Brain pericyte (primary cell): ENCODE results near the gene GAST.
"Not testable (repeated sequence)": the region's sequence is repeated elsewhere in the genome, so short reads cannot be mapped to it uniquely, and the experiment has no call there.

ENCODE experiments used
- DNase-seq: peaks from one replicate; pipeline ENCODE4 v3.0.0-alpha.2; 2012; ENCODE audit warnings: low read depth, low spot score

The GAST gene

GRCh38 chr17:41711669-41712400 is at the start of gene GAST:
TSS of gene GAST (plus strand) at chr17:41712331. CDS start at chr17:41715437, 3,106 bp downstream.
- no peak for DNase-seq

DNA sequence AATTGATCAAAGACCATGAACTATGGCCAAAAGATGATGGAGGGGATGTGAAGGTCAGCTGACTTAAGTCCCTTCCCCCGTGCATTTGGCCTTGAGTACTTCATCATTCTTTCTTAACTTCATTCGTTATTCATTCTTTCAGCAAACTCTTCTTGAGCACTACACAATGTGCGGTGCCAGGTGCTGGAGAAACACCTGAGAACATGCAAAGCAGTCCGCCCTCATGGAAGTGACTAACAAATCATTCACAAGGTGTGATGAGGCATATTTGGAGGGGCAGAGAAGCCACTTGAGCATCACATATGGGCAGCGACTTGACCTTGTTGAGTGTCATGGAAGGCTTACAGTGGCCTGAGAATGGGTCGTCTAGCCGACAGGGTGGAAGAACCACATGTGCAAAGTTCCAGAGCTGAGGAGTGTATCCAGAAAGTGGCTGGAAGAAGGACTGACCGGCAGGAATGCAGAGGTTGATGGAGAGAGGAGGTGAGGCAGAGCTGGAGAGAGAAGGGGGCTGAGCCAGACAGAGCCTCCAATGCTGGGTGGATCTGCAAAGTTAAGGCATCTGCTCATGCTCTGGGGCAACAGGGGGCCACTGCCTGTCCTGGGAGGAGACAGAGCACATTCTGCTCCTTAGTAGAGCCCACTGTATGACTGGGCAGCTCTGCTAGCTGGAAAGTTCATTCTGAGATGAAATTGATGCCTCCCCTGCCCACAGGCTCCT is 48.5 kb upstream of the GAST start:
- no peak for DNase-seq

- DNase-seq, result no peak
Observed at GRCh38 chr17:41664172-41664457, 48.0 kb upstream of the GAST start.

- DNase-seq, result no peak
Observed at GRCh38 chr17:41664587-41665565, 47.3 kb upstream of the GAST start.

DNA sequence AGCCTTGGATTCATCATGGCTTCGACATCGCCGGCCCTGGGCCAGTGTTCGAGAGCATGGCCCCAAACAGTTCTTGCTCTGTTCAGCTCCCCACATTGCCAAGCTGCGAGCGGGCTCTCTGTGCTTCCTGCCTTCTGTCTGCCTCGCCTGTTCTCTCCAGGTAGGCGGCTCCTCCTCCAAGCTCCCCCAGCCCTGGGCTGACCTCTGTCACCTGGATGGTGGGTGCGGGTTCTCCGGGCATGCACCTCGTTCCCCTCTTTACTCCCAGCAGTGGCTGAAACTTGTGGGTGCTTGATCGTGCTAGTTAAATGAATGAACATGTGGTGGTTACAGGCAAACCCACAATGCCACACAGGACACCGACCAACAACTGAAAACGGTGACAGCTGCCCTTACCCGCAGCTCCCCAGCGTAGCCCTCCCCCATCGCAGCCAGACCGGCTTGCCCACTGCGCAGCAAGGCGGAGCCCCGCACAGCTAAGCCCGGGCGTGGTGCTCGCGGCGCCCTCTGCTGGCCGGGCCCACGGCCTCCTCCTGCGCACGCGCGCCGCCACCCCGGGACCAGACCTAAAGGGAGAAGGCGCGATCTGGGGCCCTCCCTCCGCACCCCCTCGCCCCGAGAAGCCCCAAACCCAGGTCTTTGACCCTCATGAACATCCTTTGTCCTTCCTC is 46.4 kb upstream of the GAST start:
- DNase-seq, result no peak

- no peak for DNase-seq
Observed at GRCh38 chr17:41666237-41666641, 45.9 kb upstream of the GAST start.

- DNase-seq, result no peak
Observed at GRCh38 chr17:41666708-41667279, 45.3 kb upstream of the GAST start.

DNA sequence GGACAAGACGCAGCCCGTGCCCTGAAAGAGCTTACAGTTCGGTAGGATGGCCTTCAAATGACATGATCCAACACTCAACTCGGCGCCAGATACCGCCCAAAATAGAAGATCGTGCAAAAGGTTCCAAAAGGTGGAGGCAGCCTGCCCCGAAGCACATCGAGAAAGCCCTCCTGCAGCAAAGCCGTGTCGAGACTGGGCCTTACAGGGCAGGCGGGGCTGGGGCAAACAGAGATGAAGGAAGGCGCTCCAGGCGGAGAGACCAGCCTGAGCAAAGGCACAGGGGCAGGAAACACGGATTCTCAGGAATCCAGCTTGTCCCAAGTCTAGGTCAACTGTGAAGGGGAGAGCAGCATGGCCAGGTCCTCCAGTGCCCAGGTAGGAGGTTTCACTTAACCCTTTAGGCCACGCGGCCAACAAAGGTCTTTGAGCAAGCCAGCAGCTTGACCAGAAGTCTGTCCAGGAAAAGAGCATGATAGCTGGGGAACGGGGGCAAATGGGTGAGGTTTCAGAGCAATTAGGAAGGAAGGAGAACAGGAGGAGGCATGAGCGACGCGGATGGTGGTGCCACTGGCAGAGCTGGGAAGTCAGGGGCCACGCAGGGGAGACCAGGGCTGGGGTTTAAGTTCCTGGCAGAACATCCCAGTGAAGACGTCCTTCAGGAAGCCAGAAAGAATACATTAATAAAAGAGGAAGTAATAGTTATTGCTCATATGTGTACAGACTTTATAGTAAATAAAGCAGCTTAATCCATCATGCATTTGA is 44.7 kb upstream of the GAST start:
- DNase-seq, result no peak

DNA sequence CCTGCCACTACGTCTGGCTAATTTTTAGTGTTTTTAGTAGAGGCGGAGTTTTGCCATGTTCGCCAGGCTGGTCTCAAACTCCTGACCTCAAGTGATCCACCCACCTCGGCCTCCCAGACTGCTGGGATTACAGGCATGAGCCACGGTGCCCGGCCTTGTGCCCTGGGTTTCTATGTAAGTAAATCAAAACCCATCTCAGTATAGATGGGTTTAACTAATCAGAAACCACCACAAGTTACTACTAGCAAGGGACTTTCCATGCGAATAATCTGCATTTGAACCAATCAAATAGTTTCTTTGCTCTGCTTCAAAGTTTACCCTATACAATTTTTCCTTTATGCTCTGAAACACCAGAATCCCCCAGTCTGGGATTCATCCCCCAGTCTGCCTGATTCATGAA is 40.0 kb upstream of the GAST start:
- no peak for DNase-seq

- not testable (repeated sequence) for DNase-seq
Observed at GRCh38 chr17:41675157-41676057, 36.7 kb upstream of the GAST start.

- DNase-seq, result no peak
Observed at GRCh38 chr17:41676058-41676419, 36.1 kb upstream of the GAST start.

GRCh38 chr17:41678411-41678906 is 33.7 kb upstream of the GAST start:
- no peak for DNase-seq

DNA sequence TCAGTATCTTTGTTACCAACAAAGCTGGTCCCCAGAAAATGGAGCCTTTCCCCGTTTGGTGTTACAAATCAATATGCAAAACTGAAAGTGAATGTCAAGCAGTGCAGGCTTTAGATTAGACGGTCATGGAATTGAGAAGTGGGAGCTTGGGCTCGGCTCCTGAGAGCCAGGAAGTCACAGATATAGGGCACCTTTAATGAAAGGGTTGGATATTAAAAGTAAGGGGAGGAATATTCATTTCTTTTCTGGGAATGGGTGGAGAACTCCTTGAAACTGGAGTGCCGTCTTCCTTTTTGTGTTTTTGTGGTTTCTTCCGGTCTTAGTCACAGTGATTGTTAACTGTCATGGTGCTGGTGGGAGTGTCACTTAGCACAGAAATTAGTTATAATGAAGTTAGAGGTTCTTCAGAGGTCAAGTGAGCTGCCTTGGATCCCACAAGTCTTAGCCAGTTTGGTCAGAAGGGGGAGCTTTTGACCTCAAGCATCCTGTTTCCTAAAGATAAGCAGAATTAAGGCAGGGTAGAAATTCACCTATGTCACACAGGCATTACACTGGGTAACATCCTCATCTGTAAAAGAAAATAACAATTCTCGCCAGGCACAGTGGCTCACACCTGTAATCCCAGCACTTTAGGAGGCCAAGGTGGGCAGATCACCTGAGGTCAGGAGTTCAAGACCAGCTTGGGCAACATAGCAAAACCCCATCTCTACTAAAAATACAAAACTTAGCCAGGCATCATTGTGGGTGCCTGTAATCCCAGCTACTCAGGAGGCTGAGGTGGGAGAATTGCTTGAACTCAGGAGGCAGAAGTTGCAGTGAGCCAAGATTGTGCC is 33.0 kb upstream of the GAST start:
- no peak for DNase-seq

- DNase-seq, result no peak
Observed at GRCh38 chr17:41679740-41680425, 32.2 kb upstream of the GAST start.

GRCh38 chr17:41680426-41681040 is 31.6 kb upstream of the GAST start:
- DNase-seq, result no peak

GRCh38 chr17:41681776-41682175 is 30.4 kb upstream of the GAST start:
- no peak for DNase-seq

DNA sequence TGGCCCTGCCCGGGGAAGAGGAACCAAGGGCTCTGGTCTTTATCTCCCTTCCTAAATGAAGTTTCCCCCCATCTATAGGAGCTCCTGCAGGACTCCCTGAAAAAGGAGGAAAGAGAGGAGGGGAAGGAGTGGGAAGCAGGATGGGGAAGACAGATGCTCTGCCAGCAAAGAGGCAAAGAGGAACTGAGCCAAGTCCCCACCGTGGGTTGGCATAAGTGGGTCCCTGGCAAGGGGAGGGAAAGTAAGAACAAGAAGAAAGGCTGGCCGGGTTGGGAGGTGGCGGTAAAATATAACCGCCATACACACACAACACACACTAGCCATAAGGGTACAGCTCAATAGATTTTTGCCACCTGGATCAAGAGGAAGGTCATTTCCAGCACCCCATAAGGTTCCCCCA is 29.5 kb upstream of the GAST start:
- no peak for DNase-seq
